IPS DF 4.7 (cell line): Measurements from ENCODE around the gene STMP1.
"Not testable (repeated sequence)": the region's sequence is repeated elsewhere in the genome, so short reads cannot be mapped to it uniquely, and the experiment has no call there.

Experiments
- DNase-seq: peaks from one replicate; pipeline ENCODE4 v3.0.0-alpha.2; 2013; ENCODE audit warnings: low spot score; ENCODE audit errors: extremely low read depth

Gene STMP1

GRCh38 chr7:135664046-135664589, 1.8 kb downstream of the STMP1 start:
- DNase-seq, result no peak

- DNase-seq, result no peak
Measured at GRCh38 chr7:135665042-135665441, 2.7 kb downstream of the STMP1 start.

GRCh38 chr7:135666156-135666555, 3.8 kb downstream of the STMP1 start:
- DNase-seq, result no peak

- DNase-seq, result no peak
Measured at GRCh38 chr7:135666846-135667245, 4.5 kb downstream of the STMP1 start.

GRCh38 chr7:135667626-135668025, 5.3 kb downstream of the STMP1 start:
- not testable (repeated sequence) for DNase-seq

- DNase-seq, result not testable (repeated sequence)
Measured at GRCh38 chr7:135668852-135669395, 6.6 kb downstream of the STMP1 start.

- no peak for DNase-seq
Measured at GRCh38 chr7:135669774-135670173, 7.5 kb downstream of the STMP1 start.

GRCh38 chr7:135670179-135670578, 7.9 kb downstream of the STMP1 start:
- DNase-seq, result no peak

- no peak for DNase-seq
Measured at GRCh38 chr7:135672560-135673359, 10.4 kb downstream of the STMP1 start.

- no peak for DNase-seq
Measured at GRCh38 chr7:135673360-135673706, 11.0 kb downstream of the STMP1 start.

- no peak for DNase-seq
Measured at GRCh38 chr7:135678612-135679575, 16.6 kb downstream of the STMP1 start.

- no peak for DNase-seq
Measured at GRCh38 chr7:135681762-135682161, 19.4 kb downstream of the STMP1 start.

- DNase-seq, result no peak
Measured at GRCh38 chr7:135682191-135682590, 19.9 kb downstream of the STMP1 start.

- DNase-seq, result no peak
Measured at GRCh38 chr7:135683609-135684008, 21.3 kb downstream of the STMP1 start.

- no peak for DNase-seq
Measured at GRCh38 chr7:135684136-135684535, 21.8 kb downstream of the STMP1 start.

- DNase-seq, result no peak
Measured at GRCh38 chr7:135684699-135685098, 22.4 kb downstream of the STMP1 start.

GRCh38 chr7:135685306-135686084, 23.2 kb downstream of the STMP1 start:
- no peak for DNase-seq

- DNase-seq, result no peak
Measured at GRCh38 chr7:135687466-135687865, 25.2 kb downstream of the STMP1 start.

GRCh38 chr7:135690566-135690965, 28.3 kb downstream of the STMP1 start:
- no peak for DNase-seq

GRCh38 chr7:135692055-135692454, 29.7 kb downstream of the STMP1 start:
- no peak for DNase-seq

GRCh38 chr7:135692606-135693005, 30.3 kb downstream of the STMP1 start:
- not testable (repeated sequence) for DNase-seq
